PC-3 (cell line): ENCODE data around the gene ADIRF.

Experiments
- EZH2 ChIP-seq: fragments of 300-600 bp; sonication (generic); IDR thresholded peaks from one replicate; pipeline ENCODE4 v1.6.1; 2017; ENCODE audit warnings: antibody characterized with exemption, mild to moderate bottlenecking, low read length; ENCODE audit not compliant: unreplicated experiment
- EZH2phosphoT487 ChIP-seq: fragments of 300-600 bp; sonication (generic); IDR thresholded peaks from 2 replicates; pipeline ENCODE4 v1.6.1; 2018; ENCODE audit warnings: mild to moderate bottlenecking, antibody characterized with exemption, low read length, borderline replicate concordance
- TF ChIP-seq, protein P1 (sequence below): fragments of 300-600 bp; sonication (generic); conservative IDR thresholded peaks from 2 replicates; pipeline ENCODE4 v1.5.1; 2017; ENCODE audit warnings: antibody characterized with exemption, low read depth, mild to moderate bottlenecking, low read length

DNA sequence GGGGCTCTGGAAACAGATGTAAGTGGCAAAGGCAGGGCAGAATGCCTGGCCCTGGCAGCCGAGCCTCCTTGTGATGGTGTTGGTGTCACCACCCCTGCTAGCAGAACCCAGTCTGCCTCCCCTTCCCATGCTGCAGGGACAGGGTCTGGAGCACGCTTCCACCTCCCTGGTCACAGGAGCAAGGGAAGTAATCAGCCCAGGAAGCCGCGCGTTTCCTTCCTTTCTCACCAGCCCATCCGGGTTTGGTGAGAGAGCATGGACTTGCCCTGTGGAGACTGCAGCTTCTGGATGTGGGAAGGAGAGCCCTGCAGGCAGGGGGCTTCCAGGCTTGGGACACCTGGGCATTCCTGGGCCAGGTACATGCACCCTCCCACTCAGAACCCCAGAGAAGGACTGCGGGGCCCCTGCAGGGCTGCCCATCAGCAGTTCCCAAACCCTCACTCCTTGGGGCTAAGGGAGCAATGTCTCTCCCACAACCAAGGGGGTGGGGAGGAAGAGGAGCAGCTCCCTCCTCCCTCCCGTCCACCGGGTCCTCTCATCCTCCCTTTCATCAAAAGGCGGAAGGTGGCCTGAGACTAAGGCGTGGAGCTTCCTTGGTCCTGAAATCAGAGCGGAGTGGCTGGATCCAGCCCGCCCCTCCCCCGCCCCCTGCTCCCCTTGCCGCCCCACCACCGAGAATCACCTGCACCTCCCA is 12.6 kb upstream of the ADIRF start:
- TF ChIP-seq, protein P1, sequence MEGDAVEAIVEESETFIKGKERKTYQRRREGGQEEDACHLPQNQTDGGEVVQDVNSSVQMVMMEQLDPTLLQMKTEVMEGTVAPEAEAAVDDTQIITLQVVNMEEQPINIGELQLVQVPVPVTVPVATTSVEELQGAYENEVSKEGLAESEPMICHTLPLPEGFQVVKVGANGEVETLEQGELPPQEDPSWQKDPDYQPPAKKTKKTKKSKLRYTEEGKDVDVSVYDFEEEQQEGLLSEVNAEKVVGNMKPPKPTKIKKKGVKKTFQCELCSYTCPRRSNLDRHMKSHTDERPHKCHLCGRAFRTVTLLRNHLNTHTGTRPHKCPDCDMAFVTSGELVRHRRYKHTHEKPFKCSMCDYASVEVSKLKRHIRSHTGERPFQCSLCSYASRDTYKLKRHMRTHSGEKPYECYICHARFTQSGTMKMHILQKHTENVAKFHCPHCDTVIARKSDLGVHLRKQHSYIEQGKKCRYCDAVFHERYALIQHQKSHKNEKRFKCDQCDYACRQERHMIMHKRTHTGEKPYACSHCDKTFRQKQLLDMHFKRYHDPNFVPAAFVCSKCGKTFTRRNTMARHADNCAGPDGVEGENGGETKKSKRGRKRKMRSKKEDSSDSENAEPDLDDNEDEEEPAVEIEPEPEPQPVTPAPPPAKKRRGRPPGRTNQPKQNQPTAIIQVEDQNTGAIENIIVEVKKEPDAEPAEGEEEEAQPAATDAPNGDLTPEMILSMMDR: no peak
- TF ChIP-seq EZH2 (no peak), EZH2phosphoT487 (no peak)
